Right lobe of liver (tissue), 6 donors: ENCODE results near the gene NFATC3. TPM values are rescaled to one million over a fixed set of nuclear protein-coding genes. Genes with fewer than 3 reads are reported as not detected.

Experiments used
- ATAC-seq, 4 donors: fragments of 200-7000 bp; cut with Tn5 transposase; one replicate each; pipeline ENCODE4 v1.9.1; 2020; ENCODE audit warnings: mild to moderate bottlenecking in 4 of 4, moderate library complexity in 4 of 4
- DNase-seq, 3 donors: peaks; one replicate each; pipeline ENCODE4 v3.0.0-alpha.2; 2020
- H3K27ac ChIP-seq, 3 donors: fragments of 200-600 bp; one replicate each; pipeline ENCODE4 v1.8.0; 2022
- H3K27me3 ChIP-seq, 2 donors: fragments of 200-600 bp; one replicate each; pipeline ENCODE4 v1.8.0; 2022
- H3K36me3 ChIP-seq, 4 donors: fragments of 200-600 bp; sonication (generic) in 1 of 4; one replicate each; pipeline versions ENCODE4 v1.5.1 to v1.8.0; 2017 to 2022; ENCODE audit warnings: control low read depth in 1 of 4
- H3K4me1 ChIP-seq, 4 donors: fragments of 200-600 bp; sonication (generic) in 1 of 4; one replicate each; pipeline versions ENCODE4 v1.5.1 to v1.8.0; 2017 to 2022; ENCODE audit warnings: control low read depth in 1 of 4
- H3K4me3 ChIP-seq, 3 donors: fragments of 200-600 bp; one replicate each; pipeline ENCODE4 v1.8.0; 2022
- H3K9me3 ChIP-seq, 4 donors: fragments of 200-600 bp; sonication (generic) in 1 of 4; one replicate each; pipeline versions ENCODE4 v1.5.1 to v1.8.0; 2017 to 2022; ENCODE audit warnings: control low read depth in 1 of 4
- POLR2A ChIP-seq: fragments of 450-650 bp; IDR thresholded peaks from one replicate; pipeline ENCODE4 v1.6.1; 2017; ENCODE audit warnings: antibody characterized with exemption, mild to moderate bottlenecking
- WGBS: methylation state at CpG from one replicate; pipeline ENCODE4 v1.1.6; 2018; ENCODE audit warnings: low coverage, low lambda C conversion rate; ENCODE audit not compliant: insufficient coverage; ENCODE audit errors: missing lambda C conversion rate; 5-methylcytosine and 5-hydroxymethylcytosine counted together
- intact Hi-C, 2 donors: fragments of 100-400 bp; cut with DNase I; formaldehyde crosslinking; loops; one replicate each; pipeline versions ENCODE4 v1.11.2 to v1.14.1; 2022
- total RNA-seq, 6 experiments: library from RNA; depleted of rRNA in 2 of 6; stranded (reverse); fragments of >200 nt in 2 of 6; fragmentation: NEBNext Ultra II Directional in 3 of 6; extraction: Animal tissue kit (Norgen Biotek cat#: 25700) in 3 of 6; gene quantifications; one replicate each; pipeline versions ENCODE4 v1.1.0 to v1.2.4, GENCODE V29; 2016 to 2023
- TF ChIP-seq, protein P1 (sequence below), 4 donors: fragments of 200-600 bp in 3 of 4; fragments of 450-650 bp in 1 of 4; IDR thresholded peaks; one replicate each; pipeline versions ENCODE4 v1.5.1 to v1.8.0; 2016 to 2022; ENCODE audit warnings: antibody characterized with exemption in 4 of 4, mild to moderate bottlenecking in 2 of 4
- donor health status: DM: no; HTN: yes; CAD: no.
- donor health status: DM: no; HTN: no; CAD: no.
- donor health status: DM: no; HTN: no; CAD: no.
- donor health status: DM: no; HTN: yes; CAD: no.
- donor health status: DM: no; HTN: yes; CAD: no.

NFATC3 gene
- total RNA-seq, 6 experiments from 2014 or later: 19.9 to 30.1 (median 25.1) TPM

GRCh38 chr16:68083239-68083781 is 1.9 kb upstream of the NFATC3 start:
- DNase-seq: peak in 1 of 3 donors; percentile 33

GRCh38 chr16:68083861-68084503 is 1.2 kb upstream of the NFATC3 start:
- Histone ChIP-seq H3K9me3 (no peaks in the 10 kb centered on the region), H3K27ac (peak overlapping the region; percentile 96 to 99 (median 96)), H3K4me3 (peak overlapping the region; percentile 57 to 68 (median 63)), H3K27me3 (no peaks in the 10 kb centered on the region), H3K36me3 (no peaks in the 10 kb centered on the region), H3K4me1 (peaks cover 2 to 66% (median 35%) of the 10 kb centered on the region in 4 donors)
- no peak for TF ChIP-seq POLR2A
- TF ChIP-seq, protein P1, sequence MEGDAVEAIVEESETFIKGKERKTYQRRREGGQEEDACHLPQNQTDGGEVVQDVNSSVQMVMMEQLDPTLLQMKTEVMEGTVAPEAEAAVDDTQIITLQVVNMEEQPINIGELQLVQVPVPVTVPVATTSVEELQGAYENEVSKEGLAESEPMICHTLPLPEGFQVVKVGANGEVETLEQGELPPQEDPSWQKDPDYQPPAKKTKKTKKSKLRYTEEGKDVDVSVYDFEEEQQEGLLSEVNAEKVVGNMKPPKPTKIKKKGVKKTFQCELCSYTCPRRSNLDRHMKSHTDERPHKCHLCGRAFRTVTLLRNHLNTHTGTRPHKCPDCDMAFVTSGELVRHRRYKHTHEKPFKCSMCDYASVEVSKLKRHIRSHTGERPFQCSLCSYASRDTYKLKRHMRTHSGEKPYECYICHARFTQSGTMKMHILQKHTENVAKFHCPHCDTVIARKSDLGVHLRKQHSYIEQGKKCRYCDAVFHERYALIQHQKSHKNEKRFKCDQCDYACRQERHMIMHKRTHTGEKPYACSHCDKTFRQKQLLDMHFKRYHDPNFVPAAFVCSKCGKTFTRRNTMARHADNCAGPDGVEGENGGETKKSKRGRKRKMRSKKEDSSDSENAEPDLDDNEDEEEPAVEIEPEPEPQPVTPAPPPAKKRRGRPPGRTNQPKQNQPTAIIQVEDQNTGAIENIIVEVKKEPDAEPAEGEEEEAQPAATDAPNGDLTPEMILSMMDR (IDR thresholded peaks at IDR 0.05): no peak
- intact Hi-C loops: loop anchor here in 1 of 2 donors (10.0 kb wide), 1 partner anchor 151 kb away; the partner anchor contains the start of gene ESRP2
- DNase-seq: peak in 2 of 3 donors; percentile 55 to 72
- 30% methylated on average over 11 of the region's 21 CpGs for WGBS
- peak in 1 of 4 donors; percentile 0 for ATAC-seq

More at GRCh38 chr16:68083239-68083781, 1.9 kb upstream of the NFATC3 start:
- TF ChIP-seq POLR2A: no peak
- TF ChIP-seq, protein P1 (IDR thresholded peaks at IDR 0.05): no peak
- Histone ChIP-seq H3K9me3 (no peaks in the 10 kb centered on the region), H3K4me3 (no peak overlapping the region), H3K36me3 (no peaks in the 10 kb centered on the region), H3K27me3 (no peaks in the 10 kb centered on the region), H3K27ac (peak overlapping the region; percentile 96 to 99 (median 96)), H3K4me1 (peaks cover 2 to 70% (median 35%) of the 10 kb centered on the region in 4 donors)
- intact Hi-C loops: loop anchor here in 1 of 2 donors (10.0 kb wide), 1 partner anchor 151 kb away; the partner anchor contains the start of gene ESRP2
- ATAC-seq: no peak
- 88% methylated on average over 3 of the region's 4 CpGs for WGBS

DNA sequence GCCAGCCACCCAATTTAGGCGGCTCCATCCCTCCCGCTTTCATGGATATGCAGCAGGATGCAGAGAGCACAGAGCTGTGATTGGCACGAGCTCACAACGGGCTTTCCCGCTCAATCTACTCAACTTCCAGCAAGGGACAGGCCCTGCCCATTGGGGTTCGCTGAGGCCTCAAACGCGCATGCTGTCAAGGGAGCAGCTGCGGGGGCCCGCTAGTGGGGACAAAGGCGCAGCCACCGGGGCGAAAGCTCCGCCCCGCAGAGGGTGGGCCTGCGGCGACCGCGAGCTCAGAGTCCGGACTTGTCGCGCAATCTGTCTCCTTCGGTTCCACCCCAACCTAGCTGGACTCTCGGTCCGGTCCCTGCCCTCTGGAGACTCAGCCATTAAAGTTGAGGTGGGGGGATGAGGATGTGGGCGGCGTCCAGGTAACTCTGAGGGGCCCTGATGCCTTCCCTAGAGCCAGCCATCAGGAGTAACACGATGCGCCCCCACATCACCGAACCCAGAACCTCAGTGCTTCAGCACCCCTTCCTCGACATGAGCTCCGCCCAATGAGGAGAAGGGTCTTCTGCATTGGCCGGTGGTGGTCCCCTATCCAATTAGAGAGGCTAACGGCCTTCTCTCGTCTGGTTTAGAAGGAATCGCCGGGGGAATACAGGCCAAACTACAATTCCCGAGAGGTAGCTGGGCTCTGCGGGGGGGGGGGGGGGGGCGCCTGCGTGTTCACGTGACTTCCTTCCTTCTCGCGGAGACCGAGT is 489 bp upstream of the NFATC3 start:
- WGBS: 2% methylated on average over 27 of the region's 45 CpGs
- Histone ChIP-seq H3K4me3 (peak overlapping the region; percentile 57 to 68 (median 63)), H3K27ac (peak overlapping the region; percentile 96 to 99 (median 96)), H3K36me3 (no peaks in the 10 kb centered on the region), H3K27me3 (no peaks in the 10 kb centered on the region), H3K4me1 (peaks cover 2 to 59% (median 30%) of the 10 kb centered on the region in 4 donors), H3K9me3 (no peaks in the 10 kb centered on the region)
- peak; percentile 94 to 95 (median 94) for DNase-seq
- ATAC-seq: peak; percentile 71 to 82 (median 76)
- peak; percentile 71 for TF ChIP-seq POLR2A
- TF ChIP-seq, protein P1 (IDR thresholded peaks at IDR 0.05): peak; percentile 16 to 35 (median 24)
- intact Hi-C loops: loop anchor here in 1 of 2 donors (10.0 kb wide), 1 partner anchor 150 kb away; the partner anchor contains the start of gene ESRP2

- ATAC-seq (peak in 1 of 4 donors; percentile 14), DNase-seq (peak in 1 of 3 donors; percentile 24)
- H3K9me3 ChIP-seq: no peaks in the 10 kb centered on the region
- no peak for TF ChIP-seq POLR2A
- TF ChIP-seq, protein P1 (IDR thresholded peaks at IDR 0.05): no peak
- no peaks in the 10 kb centered on the region for H3K27me3 ChIP-seq
- WGBS: 2% methylated on average over 6 of the region's 6 CpGs
- peak overlapping the region; percentile 76 to 91 (median 77) for H3K27ac ChIP-seq
- peaks cover 0 to 53% (median 24%) of the 10 kb centered on the region in 4 donors for H3K4me1 ChIP-seq
- intact Hi-C loops: loop anchor here in 1 of 2 donors (10.0 kb wide), 1 partner anchor 148 kb away; the partner anchor contains the start of gene ESRP2
- no peaks in the 10 kb centered on the region for H3K36me3 ChIP-seq
- H3K4me3 ChIP-seq: peak overlapping the region; percentile 82 to 83 (median 82)
Observed at GRCh38 chr16:68086336-68086841, 1.2 kb downstream of the NFATC3 start.
